Measurements from ENCODE around the gene PTGES2.

- no peak for TF ChIP-seq CTCF (IDR thresholded peaks at IDR 0.05)
- no peak for TF ChIP-seq POLR2A (IDR thresholded peaks at IDR 0.05)
Observed at GRCh38 chr9:128146591-128147120, 19.1 kb upstream of the PTGES2 start.

Measured in thyroid gland (tissue), 4 donors.